NCI-H187 (cell line): Measurements from ENCODE around the gene NLRX1.
"Not testable (repeated sequence)": the region's sequence is repeated elsewhere in the genome, so short reads cannot be mapped to it uniquely, and the experiment has no call there.

Experiments
- DNase-seq, 2 experiments: peaks; one replicate each; lab custom pipeline; 2025; lab: John Stamatoyannopoulos, UW

Gene NLRX1

GRCh38 chr11:119185981-119186634, 17.6 kb downstream of the NLRX1 start:
- DNase-seq: no peak

GRCh38 chr11:119187123-119187892, 18.8 kb downstream of the NLRX1 start:
- no peak for DNase-seq

- no peak for DNase-seq
Observed at GRCh38 chr11:119188067-119188466, 19.5 kb downstream of the NLRX1 start.

- no peak for DNase-seq
Observed at GRCh38 chr11:119188887-119189286, 20.4 kb downstream of the NLRX1 start.

GRCh38 chr11:119189393-119189792, 20.9 kb downstream of the NLRX1 start:
- DNase-seq: no peak

- no peak for DNase-seq
Observed at GRCh38 chr11:119190531-119190930, 22.0 kb downstream of the NLRX1 start.

- not testable (repeated sequence) for DNase-seq
Observed at GRCh38 chr11:119191265-119191664, 22.7 kb downstream of the NLRX1 start.

- DNase-seq: no peak
Observed at GRCh38 chr11:119192111-119192510, 23.6 kb downstream of the NLRX1 start.

- no peak for DNase-seq
Observed at GRCh38 chr11:119193001-119193400, 24.5 kb downstream of the NLRX1 start.

GRCh38 chr11:119193626-119194025, 25.1 kb downstream of the NLRX1 start:
- DNase-seq: no peak

GRCh38 chr11:119194811-119195440, 26.4 kb downstream of the NLRX1 start:
- DNase-seq: no peak

GRCh38 chr11:119195680-119196079, 27.2 kb downstream of the NLRX1 start:
- peak in 1 of 2 experiments; percentile 19 for DNase-seq

- peak; percentile 66 to 68 for DNase-seq
Observed at GRCh38 chr11:119196833-119197483, 28.4 kb downstream of the NLRX1 start.

GRCh38 chr11:119198925-119199324, 30.4 kb downstream of the NLRX1 start:
- DNase-seq: no peak

- not testable (repeated sequence) for DNase-seq
Observed at GRCh38 chr11:119201236-119201635, 32.7 kb downstream of the NLRX1 start.

- DNase-seq: no peak
Observed at GRCh38 chr11:119202554-119202953, 34.0 kb downstream of the NLRX1 start.

GRCh38 chr11:119204066-119204465, 35.5 kb downstream of the NLRX1 start:
- DNase-seq: no peak

- DNase-seq: no peak
Observed at GRCh38 chr11:119205080-119205479, 36.6 kb downstream of the NLRX1 start.

- DNase-seq: peak; percentile 87 to 89
Observed at GRCh38 chr11:119205574-119206510, 37.3 kb downstream of the NLRX1 start, which contains the start of gene CBL. TSS of gene CBL (plus strand) at chr11:119206339. CDS start at chr11:119206418, 79 bp downstream.

- DNase-seq: no peak
Observed at GRCh38 chr11:119206511-119207414, 38.2 kb downstream of the NLRX1 start.
